ENCODE measurements around the gene MARK2. TPM values are rescaled to one million over a fixed set of nuclear protein-coding genes. Genes with fewer than 3 reads are reported as not detected.

The MARK2 gene
- total and polyA plus RNA-seq, 10 of the 15 experiments (the other 5 are each of a cell fraction or from before 2014, with no cell fraction given), result 0.19 to 29.5 (median 13.2) TPM

GRCh38 chr11:63839508-63840355 is 822 bp downstream of the MARK2 start (continued):
- TF ChIP-seq TCF7 (IDR thresholded peaks at IDR 0.05; ENCODE audit: borderline replicate concordance) (no peak), ELK1 (IDR thresholded peaks at IDR 0.05; ENCODE audit: low read depth, low read length) (no peak), KLF5 (IDR thresholded peaks at IDR 0.05; ENCODE audit: partially characterized antibody) (no peak), POLR2AphosphoS2 (IDR thresholded peaks at IDR 0.05; ENCODE audit: low read depth, low read length) (no peak), SPI1 (IDR thresholded peaks at IDR 0.05; ENCODE audit: borderline replicate concordance, insufficient read depth, low read depth, low read length) (peak; percentile 69; the same call in 1 of the 2 replicates), NR2F1 (conservative IDR thresholded peaks at IDR 0.05) (0 out of 2 replicates have a peak, but pooled peaks have one; percentile 2), BCL3 (IDR thresholded peaks at IDR 0.05; ENCODE audit: borderline replicate concordance, insufficient read depth, low read depth, low read length, poor library complexity, severe bottlenecking) (no peak), RCOR1 (conservative IDR thresholded peaks at IDR 0.05; ENCODE audit: low read depth, low read length) (no peak), EZH2 (IDR thresholded peaks at IDR 0.05; ENCODE audit: borderline replicate concordance, control insufficient read depth, low read depth, low read length) (no peak), SMAD5 (IDR thresholded peaks at IDR 0.05; ENCODE audit: low read depth) (no peak; the same call in 1 of the 2 replicates), BACH1 (IDR thresholded peaks at IDR 0.05; ENCODE audit: borderline replicate concordance) (no peak), RELA (IDR thresholded peaks at IDR 0.05; ENCODE audit: borderline replicate concordance, partially characterized antibody) (no peak)
- TF ChIP-seq, protein P1, sequence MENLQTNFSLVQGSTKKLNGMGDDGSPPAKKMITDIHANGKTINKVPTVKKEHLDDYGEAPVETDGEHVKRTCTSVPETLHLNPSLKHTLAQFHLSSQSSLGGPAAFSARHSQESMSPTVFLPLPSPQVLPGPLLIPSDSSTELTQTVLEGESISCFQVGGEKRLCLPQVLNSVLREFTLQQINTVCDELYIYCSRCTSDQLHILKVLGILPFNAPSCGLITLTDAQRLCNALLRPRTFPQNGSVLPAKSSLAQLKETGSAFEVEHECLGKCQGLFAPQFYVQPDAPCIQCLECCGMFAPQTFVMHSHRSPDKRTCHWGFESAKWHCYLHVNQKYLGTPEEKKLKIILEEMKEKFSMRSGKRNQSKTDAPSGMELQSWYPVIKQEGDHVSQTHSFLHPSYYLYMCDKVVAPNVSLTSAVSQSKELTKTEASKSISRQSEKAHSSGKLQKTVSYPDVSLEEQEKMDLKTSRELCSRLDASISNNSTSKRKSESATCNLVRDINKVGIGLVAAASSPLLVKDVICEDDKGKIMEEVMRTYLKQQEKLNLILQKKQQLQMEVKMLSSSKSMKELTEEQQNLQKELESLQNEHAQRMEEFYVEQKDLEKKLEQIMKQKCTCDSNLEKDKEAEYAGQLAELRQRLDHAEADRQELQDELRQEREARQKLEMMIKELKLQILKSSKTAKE (IDR thresholded peaks at IDR 0.05; ENCODE audit: low read depth, poor library complexity, severe bottlenecking), result no peak
- TF ChIP-seq, protein P2, sequence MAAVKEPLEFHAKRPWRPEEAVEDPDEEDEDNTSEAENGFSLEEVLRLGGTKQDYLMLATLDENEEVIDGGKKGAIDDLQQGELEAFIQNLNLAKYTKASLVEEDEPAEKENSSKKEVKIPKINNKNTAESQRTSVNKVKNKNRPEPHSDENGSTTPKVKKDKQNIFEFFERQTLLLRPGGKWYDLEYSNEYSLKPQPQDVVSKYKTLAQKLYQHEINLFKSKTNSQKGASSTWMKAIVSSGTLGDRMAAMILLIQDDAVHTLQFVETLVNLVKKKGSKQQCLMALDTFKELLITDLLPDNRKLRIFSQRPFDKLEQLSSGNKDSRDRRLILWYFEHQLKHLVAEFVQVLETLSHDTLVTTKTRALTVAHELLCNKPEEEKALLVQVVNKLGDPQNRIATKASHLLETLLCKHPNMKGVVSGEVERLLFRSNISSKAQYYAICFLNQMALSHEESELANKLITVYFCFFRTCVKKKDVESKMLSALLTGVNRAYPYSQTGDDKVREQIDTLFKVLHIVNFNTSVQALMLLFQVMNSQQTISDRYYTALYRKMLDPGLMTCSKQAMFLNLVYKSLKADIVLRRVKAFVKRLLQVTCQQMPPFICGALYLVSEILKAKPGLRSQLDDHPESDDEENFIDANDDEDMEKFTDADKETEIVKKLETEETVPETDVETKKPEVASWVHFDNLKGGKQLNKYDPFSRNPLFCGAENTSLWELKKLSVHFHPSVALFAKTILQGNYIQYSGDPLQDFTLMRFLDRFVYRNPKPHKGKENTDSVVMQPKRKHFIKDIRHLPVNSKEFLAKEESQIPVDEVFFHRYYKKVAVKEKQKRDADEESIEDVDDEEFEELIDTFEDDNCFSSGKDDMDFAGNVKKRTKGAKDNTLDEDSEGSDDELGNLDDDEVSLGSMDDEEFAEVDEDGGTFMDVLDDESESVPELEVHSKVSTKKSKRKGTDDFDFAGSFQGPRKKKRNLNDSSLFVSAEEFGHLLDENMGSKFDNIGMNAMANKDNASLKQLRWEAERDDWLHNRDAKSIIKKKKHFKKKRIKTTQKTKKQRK (IDR thresholded peaks at IDR 0.05; ENCODE audit: low read depth, low read length), result no peak
- TF ChIP-seq, protein P3, sequence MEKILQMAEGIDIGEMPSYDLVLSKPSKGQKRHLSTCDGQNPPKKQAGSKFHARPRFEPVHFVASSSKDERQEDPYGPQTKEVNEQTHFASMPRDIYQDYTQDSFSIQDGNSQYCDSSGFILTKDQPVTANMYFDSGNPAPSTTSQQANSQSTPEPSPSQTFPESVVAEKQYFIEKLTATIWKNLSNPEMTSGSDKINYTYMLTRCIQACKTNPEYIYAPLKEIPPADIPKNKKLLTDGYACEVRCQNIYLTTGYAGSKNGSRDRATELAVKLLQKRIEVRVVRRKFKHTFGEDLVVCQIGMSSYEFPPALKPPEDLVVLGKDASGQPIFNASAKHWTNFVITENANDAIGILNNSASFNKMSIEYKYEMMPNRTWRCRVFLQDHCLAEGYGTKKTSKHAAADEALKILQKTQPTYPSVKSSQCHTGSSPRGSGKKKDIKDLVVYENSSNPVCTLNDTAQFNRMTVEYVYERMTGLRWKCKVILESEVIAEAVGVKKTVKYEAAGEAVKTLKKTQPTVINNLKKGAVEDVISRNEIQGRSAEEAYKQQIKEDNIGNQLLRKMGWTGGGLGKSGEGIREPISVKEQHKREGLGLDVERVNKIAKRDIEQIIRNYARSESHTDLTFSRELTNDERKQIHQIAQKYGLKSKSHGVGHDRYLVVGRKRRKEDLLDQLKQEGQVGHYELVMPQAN (conservative IDR thresholded peaks at IDR 0.05), result peak; percentile 8; the same call in 1 of the 2 replicates

Measured in GM12878 (cell line).